ENCODE results near the gene KY.

The KY gene

DNA sequence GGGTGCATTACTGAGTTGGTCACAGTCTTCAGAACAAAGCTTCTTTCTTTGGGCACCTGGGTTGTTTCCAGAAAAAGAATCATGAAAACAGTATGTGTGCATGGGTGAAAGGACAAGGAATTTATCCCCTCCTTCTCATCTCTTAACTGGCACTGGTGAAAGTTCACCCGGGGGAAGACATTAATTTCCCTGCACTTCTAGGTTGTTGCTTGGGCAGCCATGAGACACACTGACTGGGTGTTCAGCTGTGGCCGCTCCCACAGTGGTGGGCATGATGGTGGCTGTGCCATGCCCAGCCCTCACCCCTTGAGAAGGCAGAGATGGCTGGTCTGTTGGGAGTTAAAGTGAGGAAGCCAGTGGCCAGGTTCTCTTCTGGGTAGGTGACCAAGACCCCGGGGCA is 16.6 kb upstream of the KY start:
- DNase-seq = no peak

GRCh38 chr3:134666885-134667284 is 16.1 kb upstream of the KY start:
- no peak for DNase-seq

- peak in 1 of 2 experiments; percentile 38 for DNase-seq
These were observed 15.6 kb upstream of the KY start for GRCh38 chr3:134666466-134666865.

- DNase-seq = no peak
These were observed 15.2 kb upstream of the KY start for GRCh38 chr3:134666052-134666451.

DNA sequence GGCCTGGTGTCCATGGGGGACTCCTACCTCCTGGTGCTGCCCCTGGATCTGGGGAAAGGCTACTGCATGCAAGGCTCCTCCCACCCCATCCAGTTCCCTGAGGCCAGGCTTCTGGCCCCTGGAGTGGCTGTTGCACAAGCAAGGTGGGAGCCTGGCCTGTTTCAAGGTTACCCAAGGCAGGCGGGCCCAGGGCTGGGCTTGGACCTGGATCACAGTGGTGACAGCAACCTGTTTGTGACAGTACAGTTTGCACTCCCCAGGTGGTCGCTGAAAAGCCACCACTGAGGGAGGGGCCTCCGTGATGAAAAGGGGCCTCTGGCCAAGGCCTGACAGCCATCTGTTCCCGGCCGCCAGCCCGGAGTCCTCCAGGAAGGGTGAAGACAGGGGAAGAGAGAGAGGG is 14.4 kb upstream of the KY start:
- DNase-seq = no peak

DNA sequence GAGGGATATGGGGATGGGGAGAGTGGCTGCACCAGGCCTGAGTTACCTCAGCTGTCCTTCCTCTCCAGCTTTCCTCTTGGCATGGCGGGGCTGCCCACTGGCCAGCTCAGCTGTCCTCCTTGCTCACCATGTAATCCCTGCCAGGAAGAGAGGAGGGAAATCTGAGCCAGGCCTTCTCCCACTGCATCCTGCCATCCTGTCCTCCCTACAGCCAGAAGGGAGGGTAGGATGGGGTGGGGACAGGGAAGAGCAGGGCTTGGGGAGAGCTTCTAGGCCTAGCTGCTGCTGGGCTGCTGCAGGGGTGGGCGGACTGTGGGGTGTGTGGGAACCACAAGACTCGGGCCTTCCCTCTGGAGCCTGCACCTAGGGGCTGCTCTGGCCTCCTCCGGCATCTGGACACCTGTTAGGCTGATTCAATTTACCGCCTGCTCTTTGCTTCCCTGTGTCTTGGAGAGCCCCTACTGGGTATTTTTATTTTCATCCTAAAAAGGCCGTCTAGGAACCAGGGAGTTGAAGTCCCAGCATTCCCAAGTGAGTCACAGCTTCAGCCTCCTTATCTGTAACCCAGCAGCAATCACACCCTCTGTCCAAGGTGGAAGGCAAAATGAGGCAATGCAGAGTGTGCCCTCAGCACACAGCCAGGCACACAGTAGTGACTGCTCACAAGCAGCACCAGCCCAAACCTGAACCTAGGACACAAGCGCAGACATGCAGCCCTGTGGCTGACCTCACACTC is 13.1 kb upstream of the KY start:
- DNase-seq = no peak

GRCh38 chr3:134660046-134660441 is 9.2 kb upstream of the KY start:
- no peak for DNase-seq

GRCh38 chr3:134659391-134660045 is 8.7 kb upstream of the KY start:
- DNase-seq = no peak

- DNase-seq = no peak
These were observed 7.7 kb upstream of the KY start for GRCh38 chr3:134658555-134658954.

DNA sequence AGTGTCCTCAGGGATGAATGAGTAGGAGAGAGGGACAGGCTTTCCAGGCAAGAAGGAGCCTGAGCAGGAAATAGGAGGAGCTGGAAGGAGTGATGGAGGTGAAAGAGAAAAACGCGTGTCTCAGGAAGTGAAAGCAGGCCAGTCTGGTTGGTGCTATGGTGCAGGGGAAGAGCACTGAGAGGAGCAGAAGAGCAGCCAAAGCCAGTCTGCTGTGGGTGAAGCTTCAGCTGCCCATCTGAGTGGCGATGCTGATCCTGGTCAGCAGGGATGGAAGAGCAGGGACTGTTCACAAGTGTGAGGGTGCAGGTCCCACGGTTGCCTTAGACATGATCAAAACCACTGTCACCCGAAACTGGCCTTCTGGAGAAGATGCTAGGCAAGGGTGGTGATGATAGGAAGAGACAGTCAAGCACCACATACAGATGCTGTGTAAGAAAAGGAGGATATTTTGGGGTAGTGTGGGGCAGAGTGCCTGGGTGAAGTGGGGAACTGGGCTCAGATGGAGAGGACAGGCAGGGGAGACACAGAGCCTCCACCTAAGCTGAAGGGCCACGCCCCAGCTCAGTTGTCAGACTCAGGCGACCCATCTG is 5.5 kb upstream of the KY start:
- DNase-seq = no peak

DNA sequence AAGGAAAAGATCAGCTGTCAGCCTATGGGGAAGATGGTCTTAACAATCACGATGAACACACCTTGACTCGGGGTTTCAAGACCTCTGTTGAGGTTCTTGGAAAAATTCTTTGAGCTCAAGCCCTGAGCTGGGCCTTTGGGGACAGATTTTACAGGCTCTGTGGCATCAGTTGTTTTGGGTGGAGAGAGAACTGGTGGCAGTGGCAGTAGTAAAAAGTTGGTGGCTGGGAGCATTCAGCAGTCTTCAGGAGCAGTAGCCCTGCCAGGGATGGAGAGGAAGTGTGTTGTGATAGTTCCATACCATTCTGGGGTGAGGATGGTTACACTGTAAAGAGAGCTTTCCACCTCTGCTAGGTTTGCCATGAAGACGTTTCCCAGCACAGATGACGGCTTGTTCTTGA is 4.9 kb upstream of the KY start:
- no peak for DNase-seq

DNA sequence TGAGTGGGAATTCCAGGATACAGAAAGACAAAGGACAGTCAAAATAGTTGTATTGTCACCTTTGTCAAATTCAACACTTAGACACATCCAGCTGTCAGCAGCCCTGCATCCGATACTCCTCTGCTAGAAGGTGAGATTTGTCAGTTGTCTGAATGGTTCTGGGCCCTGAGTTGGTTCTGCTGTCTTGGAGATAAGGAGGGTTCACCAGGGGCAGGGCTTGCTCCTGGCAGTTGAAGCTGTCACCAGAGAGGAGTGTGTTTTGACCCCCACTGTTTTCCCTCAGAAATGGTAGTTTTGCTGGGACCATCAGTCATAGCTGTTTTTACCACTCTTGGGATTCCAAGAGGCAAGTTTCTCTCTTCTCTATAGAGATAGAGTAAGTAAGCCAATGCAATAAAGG is 3.2 kb upstream of the KY start:
- DNase-seq = no peak

DNA sequence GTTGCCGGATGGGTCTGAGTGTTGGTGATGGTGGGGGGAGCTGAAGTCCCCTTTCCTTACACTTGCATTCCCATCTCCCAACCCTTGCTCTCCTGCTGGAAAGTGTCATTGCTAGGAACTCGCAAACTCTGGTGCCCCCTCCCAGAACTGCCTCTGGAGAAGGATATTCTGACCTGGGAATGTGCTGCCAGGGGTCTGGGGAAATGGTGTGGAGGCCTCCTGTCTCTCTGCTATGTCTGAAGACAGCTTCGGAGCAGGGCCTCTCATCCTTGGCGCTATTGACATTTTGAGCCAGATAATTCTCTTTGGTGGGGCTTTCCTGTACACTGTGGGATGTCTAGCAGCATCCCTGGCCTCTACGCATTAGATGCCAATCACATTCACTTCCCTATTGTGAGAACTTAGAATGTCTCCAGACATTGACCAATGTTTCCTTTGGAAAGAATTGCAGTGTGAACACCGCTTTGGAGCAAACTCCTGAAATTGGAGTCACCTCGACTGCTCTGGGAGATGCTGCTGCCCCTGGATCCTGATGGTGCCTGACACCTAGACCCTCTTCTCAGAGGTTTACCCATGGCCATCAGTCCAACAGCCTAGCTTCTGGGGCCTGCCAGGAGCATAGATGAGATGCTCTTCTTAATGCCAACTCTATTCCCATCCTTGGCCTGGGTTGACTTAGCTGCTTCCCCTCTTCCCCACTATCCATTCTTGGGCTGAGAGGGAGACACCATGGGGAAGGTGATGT is 2.2 kb upstream of the KY start:
- DNase-seq = no peak

DNA sequence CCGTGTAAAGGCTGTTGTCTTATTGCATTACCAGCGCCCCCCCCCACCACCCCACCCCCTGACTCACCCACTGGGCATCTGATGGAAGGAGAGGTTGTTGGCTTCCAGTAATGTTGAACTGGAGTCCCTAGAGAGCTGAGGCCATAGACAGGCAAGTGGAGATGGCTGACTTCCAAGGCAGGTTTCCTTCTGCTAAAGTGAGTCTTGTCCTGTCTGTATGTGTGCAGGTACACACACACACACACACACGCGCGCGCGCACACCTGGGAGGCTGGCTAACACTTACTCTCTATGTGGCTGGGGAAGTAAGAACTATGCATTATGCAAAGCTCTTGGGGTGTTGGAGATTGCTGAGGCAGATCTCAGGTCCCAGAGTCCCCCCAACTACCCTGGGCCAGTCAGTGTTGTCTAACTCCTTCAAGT is 1.6 kb upstream of the KY start:
- no peak for DNase-seq

- DNase-seq = no peak
These were observed 672 bp upstream of the KY start for GRCh38 chr3:134651347-134652041.

DNA sequence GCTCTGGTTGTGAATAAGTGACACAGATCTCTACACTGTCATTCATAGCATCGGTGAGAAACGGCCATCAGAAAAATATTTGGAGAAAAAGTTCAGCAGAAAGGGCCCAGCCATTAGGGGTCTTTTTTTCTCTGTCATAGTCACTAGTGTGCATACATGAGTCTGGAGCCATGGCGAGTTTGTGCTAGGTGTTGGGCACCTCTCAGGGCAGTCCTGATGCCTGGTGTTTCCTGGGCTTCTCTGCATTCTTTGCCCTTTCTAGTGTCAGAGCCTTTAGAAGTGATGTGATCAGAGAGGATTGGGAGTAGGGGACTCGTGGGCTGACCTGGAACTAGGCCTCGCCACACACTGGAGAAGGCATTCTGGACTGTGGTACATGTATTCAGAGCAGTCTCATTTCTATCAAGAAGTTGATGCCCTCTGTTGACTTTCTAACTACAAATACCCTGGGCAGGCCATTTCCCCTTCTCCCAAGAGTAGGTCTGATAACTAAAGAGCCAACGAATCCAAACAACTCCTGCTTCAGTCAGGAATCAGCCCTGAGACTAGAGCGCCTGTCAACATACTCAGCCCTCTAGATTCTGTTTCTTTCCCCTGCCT is 1.6 kb downstream of the KY start:
- DNase-seq = no peak

GRCh38 chr3:134647902-134648760 is 2.7 kb downstream of the KY start:
- no peak for DNase-seq

GRCh38 chr3:134646086-134646485 is 4.7 kb downstream of the KY start:
- DNase-seq = no peak

- DNase-seq = no peak
These were observed 5.3 kb downstream of the KY start for GRCh38 chr3:134645515-134645914.

GRCh38 chr3:134644731-134645514 is 5.9 kb downstream of the KY start:
- DNase-seq = no peak

GRCh38 chr3:134643150-134643675 is 7.6 kb downstream of the KY start:
- no peak for DNase-seq

Measured in SW 1271 (cell line).